Measurements from ENCODE around the gene ITGA3. TPM values are rescaled to one million over a fixed set of nuclear protein-coding genes. Genes with fewer than 3 reads are reported as not detected.

Gene ITGA3
- total and polyA plus RNA-seq, 10 donors: 5.5 to 52.3 (median 32.8) TPM

- H3K36me3 ChIP-seq: peaks cover 0 to 49% (median 26%) of the 10 kb centered on the region in 6 donors
- H3K9me3 ChIP-seq: no peaks in the 10 kb centered on the region
- H3K27ac ChIP-seq: peak overlapping the region in 2 of 8 donors; percentile 89 to 90
- TF ChIP-seq CTCF (IDR thresholded peaks at IDR 0.05 in 8 of 11, conservative IDR thresholded peaks at IDR 0.05 in 3 of 11) (no peak), POLR2A (IDR thresholded peaks at IDR 0.05) (no peak), POLR2AphosphoS5 (IDR thresholded peaks at IDR 0.05) (no peak)
- peak overlapping the region in 3 of 8 donors; percentile 84 to 94 (median 91) for H3K4me3 ChIP-seq
- H3K4me1 ChIP-seq: peaks cover 14 to 65% (median 37%) of the 10 kb centered on the region in 6 donors
- 69 to 92% (median 76%) methylated on average over 3 of the region's 3 CpGs; no CpG with 5 or more reads in 1 of the 5 donors for WGBS, 5 donors
- intact Hi-C loops (cut with DNase I; ENCODE audit: low total_unique reads): no loop called here
- H3K27me3 ChIP-seq (replicated peaks in 1 of 7): no peaks in the 10 kb centered on the region
- DNase-seq: no peak
Measured at GRCh38 chr17:50096758-50097157, 40.8 kb downstream of the ITGA3 start.

- Histone ChIP-seq H3K36me3 (peaks cover 0 to 56% (median 26%) of the 10 kb centered on the region in 6 donors), H3K4me1 (peaks cover 14 to 72% (median 40%) of the 10 kb centered on the region in 6 donors), H3K27me3 (replicated peaks in 1 of 7) (no peaks in the 10 kb centered on the region), H3K4me3 (peak overlapping the region in 1 of 8 donors; percentile 6), H3K27ac (no peak overlapping the region), H3K9me3 (no peaks in the 10 kb centered on the region)
- TF ChIP-seq POLR2A (IDR thresholded peaks at IDR 0.05): no peak
- no peak for TF ChIP-seq CTCF (IDR thresholded peaks at IDR 0.05 in 8 of 11, conservative IDR thresholded peaks at IDR 0.05 in 3 of 11)
- TF ChIP-seq POLR2AphosphoS5 (IDR thresholded peaks at IDR 0.05): no peak
- WGBS, 5 donors: 75 to 96% (median 85%) methylated on average over 5 to 7 of the region's 7 CpGs
- no peak for DNase-seq
- intact Hi-C loops (cut with DNase I; ENCODE audit: low total_unique reads): no loop called here
Measured at GRCh38 chr17:50097455-50097854, 41.5 kb downstream of the ITGA3 start.

GRCh38 chr17:50097926-50098325 is 42.0 kb downstream of the ITGA3 start:
- no peak overlapping the region for H3K27ac ChIP-seq
- TF ChIP-seq POLR2AphosphoS5 (IDR thresholded peaks at IDR 0.05) (no peak), POLR2A (IDR thresholded peaks at IDR 0.05) (no peak), CTCF (IDR thresholded peaks at IDR 0.05 in 8 of 11, conservative IDR thresholded peaks at IDR 0.05 in 3 of 11) (no peak)
- H3K4me3 ChIP-seq: no peak overlapping the region
- WGBS, 5 donors: 84 to 95% (median 89%) methylated on average over 4 of the region's 4 CpGs
- no peaks in the 10 kb centered on the region for H3K9me3 ChIP-seq
- intact Hi-C loops (cut with DNase I; ENCODE audit: low total_unique reads): no loop called here
- peaks cover 0 to 61% (median 26%) of the 10 kb centered on the region in 6 donors for H3K36me3 ChIP-seq
- no peaks in the 10 kb centered on the region for H3K27me3 ChIP-seq (replicated peaks in 1 of 7)
- no peak for DNase-seq
- H3K4me1 ChIP-seq: peaks cover 14 to 77% (median 42%) of the 10 kb centered on the region in 6 donors

GRCh38 chr17:50098583-50098982 is 42.7 kb downstream of the ITGA3 start:
- 88 to 94% (median 91%) methylated on average over 4 of the region's 4 CpGs for WGBS, 5 donors
- intact Hi-C loops (cut with DNase I; ENCODE audit: low total_unique reads): no loop called here
- peaks cover 14 to 83% (median 42%) of the 10 kb centered on the region in 6 donors for H3K4me1 ChIP-seq
- TF ChIP-seq POLR2AphosphoS5 (IDR thresholded peaks at IDR 0.05) (no peak), POLR2A (IDR thresholded peaks at IDR 0.05) (no peak), CTCF (IDR thresholded peaks at IDR 0.05 in 8 of 11, conservative IDR thresholded peaks at IDR 0.05 in 3 of 11) (no peak)
- no peaks in the 10 kb centered on the region for H3K27me3 ChIP-seq (replicated peaks in 1 of 7)
- H3K36me3 ChIP-seq: peaks cover 0 to 68% (median 26%) of the 10 kb centered on the region in 6 donors
- DNase-seq: no peak
- no peaks in the 10 kb centered on the region for H3K9me3 ChIP-seq
- H3K27ac ChIP-seq: no peak overlapping the region
- H3K4me3 ChIP-seq: no peak overlapping the region

All from spleen (tissue), 11 donors.